ENCODE measurements around the gene CD99. TPM values are rescaled to one million over a fixed set of nuclear protein-coding genes. Genes with fewer than 3 reads are reported as not detected.

The CD99 gene
- 158 and 164 TPM in 2 replicates for total RNA-seq

GRCh38 chrX:2690856-2691542 is at the start of gene CD99:
Gene CD99, plus strand, starts transcription at chrX:2691295. Its CDS starts 66 bp downstream, at chrX:2691361.

DNA sequence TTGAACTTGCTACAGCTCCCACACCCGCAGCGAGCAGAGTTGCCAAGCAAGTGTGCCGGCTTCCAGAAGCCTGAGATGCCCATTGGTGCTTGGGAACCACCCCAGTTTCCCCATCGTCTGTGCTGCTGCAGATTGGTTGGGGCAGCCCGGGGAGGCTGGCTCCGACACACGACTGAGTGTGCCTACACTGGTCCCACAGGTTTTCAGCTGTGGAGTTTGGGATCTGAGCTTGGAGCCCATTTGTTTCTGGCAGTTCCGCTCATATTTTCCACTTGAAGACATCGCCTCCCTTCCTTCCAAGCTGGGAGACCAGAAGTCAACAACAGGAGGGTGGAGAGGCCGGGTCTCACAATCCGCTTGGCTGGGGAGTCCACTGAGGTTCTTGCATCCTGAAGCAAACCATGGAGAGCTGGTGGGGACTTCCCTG is 60.8 kb downstream of the CD99 start, which contains the start of gene XG:
Gene XG, plus strand, starts transcription at position 167 of the 427 bp plus-strand sequence. Its CDS starts 235 bp downstream, at position 402.

Other genes starting within 250 kb of the CD99 start
- 25.4 and 44.6 TPM in 2 replicates for gene DHRSX, start 190.3 kb upstream of the CD99 start, total RNA-seq
- gene ZBED1, start 190.3 kb upstream of the CD99 start, total RNA-seq = 23.5 and 27.7 TPM in 2 replicates
- 0.52 and 6.1 TPM in 2 replicates for gene XG, start 60.7 kb downstream of the CD99 start, total RNA-seq
- 2.5 and 2.6 TPM in 2 replicates for gene GYG2, start 137.6 kb downstream of the CD99 start, total RNA-seq
- gene ARSD, start 238.0 kb downstream of the CD99 start, total RNA-seq = 17.2 and 18.3 TPM in 2 replicates